ENCODE measurements around the gene SMARCC2.
A peak's percentile ranks its signal among the peaks of the same experiment; 100 is the strongest.

The SMARCC2 gene

GRCh38 chr12:56163533-56164344, 25.5 kb downstream of the SMARCC2 start:
- H3K27ac ChIP-seq (ENCODE audit: extremely low read depth, low read depth, low read length), result no peak overlapping the region; the same call in 1 of the 2 replicates
- peaks cover 44 to 91% of the 10 kb centered on the region in 2 experiments for H3K36me3 ChIP-seq (ENCODE audit: control insufficient read depth in 2 of 2, insufficient read depth in 1 of 2, low read length in 2 of 2)
- POLR2A ChIA-PET, result interaction anchor here (0.6 to 3.7 kb wide), 6 partner anchors 9 to 1883 kb away, joined by 3 to 29 read pairs (median 14); partner anchors contain the start of genes ESYT1, HNRNPA1, SMARCC2 and ZC3H10

GRCh38 chr12:56162468-56163290, 26.6 kb downstream of the SMARCC2 start:
- Histone ChIP-seq H3K36me3 (ENCODE audit: control insufficient read depth in 2 of 2, insufficient read depth in 1 of 2, low read length in 2 of 2) (peaks cover 34 to 83% of the 10 kb centered on the region in 2 experiments), H3K27ac (ENCODE audit: extremely low read depth, low read depth, low read length) (no peak overlapping the region; the same call in 1 of the 2 replicates)
- CTCF ChIA-PET, result interaction anchor here (0.7 to 2.9 kb wide), 4 partner anchors 11 to 43 kb away, joined by 3 to 16 read pairs (median 8); partner anchors contain the start of genes MYL6B and SMARCC2

More at GRCh38 chr12:56163533-56164344, 25.5 kb downstream of the SMARCC2 start:
- CTCF ChIA-PET, result interaction anchor here (0.7 to 2.9 kb wide), 5 partner anchors 11 to 44 kb away, joined by 3 to 16 read pairs (median 3); partner anchors contain the start of genes MYL6B and SMARCC2
- no peak overlapping the region for H3K4me3 ChIP-seq (ENCODE audit: low read depth, low read length)
- peaks cover 3% of the 10 kb centered on the region; the same call in 1 of the 2 replicates for H3K4me1 ChIP-seq (ENCODE audit: control insufficient read depth, insufficient read depth, low read length)
- TF ChIP-seq ZIC2 (tag by site-specific recombination; IDR thresholded peaks at IDR 0.05) (peak; percentile 22; the same call in 1 of the 2 replicates), ZFP3 (tag by site-specific recombination; IDR thresholded peaks at IDR 0.05; ENCODE audit: low read depth) (no peak), ZNF341 (tag by site-specific recombination; IDR thresholded peaks at IDR 0.05; ENCODE audit: low read depth) (0 out of 2 replicates have a peak, but pooled peaks have one; percentile 2), ZNF133 (tag by site-specific recombination; IDR thresholded peaks at IDR 0.05) (no peak), INSM2 (tag by site-specific recombination; IDR thresholded peaks at IDR 0.05) (no peak), ZNF561 (tag by site-specific recombination; IDR thresholded peaks at IDR 0.05; ENCODE audit: borderline replicate concordance) (no peak)
- H3K9me3 ChIP-seq (ENCODE audit: control insufficient read depth, insufficient read depth, low read depth, low read length), result no peaks in the 10 kb centered on the region

More at GRCh38 chr12:56162468-56163290, 26.6 kb downstream of the SMARCC2 start:
- H3K4me3 ChIP-seq (ENCODE audit: low read depth, low read length), result no peak overlapping the region
- H3K4me1 ChIP-seq (ENCODE audit: control insufficient read depth, insufficient read depth, low read length), result peaks cover 3% of the 10 kb centered on the region; the same call in 1 of the 2 replicates
- H3K9me3 ChIP-seq (ENCODE audit: control insufficient read depth, insufficient read depth, low read depth, low read length), result no peaks in the 10 kb centered on the region
- POLR2A ChIA-PET, result interaction anchor here (0.6 to 3.7 kb wide), 9 partner anchors 8 to 1882 kb away, joined by 3 to 29 read pairs (median 4); partner anchors contain the start of genes ESYT1, HNRNPA1, SMARCC2 and ZC3H10
- TF ChIP-seq KLF9 (tag by site-specific recombination; IDR thresholded peaks at IDR 0.05; ENCODE audit: low read depth) (no peak), ZNF521 (tag by site-specific recombination; IDR thresholded peaks at IDR 0.05) (no peak), ZNF670 (tag by site-specific recombination; IDR thresholded peaks at IDR 0.05; ENCODE audit: low read depth) (no peak), ZNF394 (tag by site-specific recombination; IDR thresholded peaks at IDR 0.05; ENCODE audit: borderline replicate concordance) (peak; percentile 62; the same call in 1 of the 2 replicates), PRDM10 (tag by site-specific recombination; IDR thresholded peaks at IDR 0.05) (0 out of 2 replicates have a peak, but pooled peaks have one; percentile 33), ZNF530 (tag by site-specific recombination; IDR thresholded peaks at IDR 0.05; ENCODE audit: low read depth) (no peak), BCL6B (tag by site-specific recombination; IDR thresholded peaks at IDR 0.05) (no peak), ZBTB44 (tag by site-specific recombination; IDR thresholded peaks at IDR 0.05) (no peak), ZNF561 (tag by site-specific recombination; IDR thresholded peaks at IDR 0.05; ENCODE audit: borderline replicate concordance) (no peak)

Data from HEK293 (cell line).